GM12891 (cell line): ENCODE results near the gene OR2H1.

Experiments
- DNase-seq: peaks from one replicate; pipeline ENCODE4 v3.0.0; 2011; ENCODE audit warnings: low spot score; ENCODE audit not compliant: insufficient read length
- FAIRE-seq: peaks from 2 replicates; lab custom pipeline; 2011; peaks lifted over from hg19 to GRCh38; lab: Jason Lieb, UNC
- PAX5 ChIP-seq: IDR thresholded peaks from 2 replicates; pipeline ENCODE4 v1.6.1; 2011; ENCODE audit warnings: low read length, moderate library complexity, mild to moderate bottlenecking; ENCODE audit not compliant: insufficient read depth, severe bottlenecking
- POLR2A ChIP-seq: IDR thresholded peaks from 2 replicates; pipeline ENCODE4 v1.6.1; 2011; ENCODE audit warnings: low read depth, low read length, control low read depth
- POLR2AphosphoS5 ChIP-seq: IDR thresholded peaks from 2 replicates; pipeline ENCODE4 v1.6.1; 2011; ENCODE audit warnings: low read depth, low read length, control low read depth
- POU2F2 ChIP-seq: IDR thresholded peaks from 2 replicates; pipeline ENCODE4 v1.6.1; 2011; ENCODE audit warnings: low read depth, mild to moderate bottlenecking, control low read depth, low read length, moderate library complexity
- SPI1 ChIP-seq: IDR thresholded peaks from 2 replicates; pipeline ENCODE4 v1.6.1; 2011; ENCODE audit warnings: low read depth, low read length, control low read depth
- TAF1 ChIP-seq: IDR thresholded peaks from 2 replicates; pipeline ENCODE4 v1.6.1; 2011; ENCODE audit warnings: low read depth, low read length, control low read depth

OR2H1 gene

DNA sequence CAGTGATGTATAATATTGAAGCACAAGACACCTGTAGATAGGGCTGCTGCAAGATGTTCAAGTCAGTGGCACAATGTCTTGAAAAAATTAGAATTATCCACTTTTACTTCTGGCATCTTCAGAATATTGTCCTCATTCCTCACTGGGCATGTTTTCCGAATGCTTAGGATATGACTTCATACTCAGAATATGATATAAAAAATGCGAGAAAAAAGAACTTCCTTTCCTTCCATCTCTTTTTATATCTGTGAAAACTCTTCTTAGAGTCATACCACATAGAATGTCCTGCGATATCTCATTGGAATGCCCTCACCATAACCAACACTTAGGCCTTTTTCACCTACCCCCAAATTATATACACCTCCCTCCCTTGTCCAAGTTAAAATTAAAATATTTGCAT lies 26.2 kb downstream of the OR2H1 start:
- FAIRE-seq: no peak
- DNase-seq: no peak
- TF ChIP-seq POU2F2: no peak
- no peak for TF ChIP-seq PAX5
- no peak for TF ChIP-seq POLR2AphosphoS5
- TF ChIP-seq TAF1: no peak
- no peak for TF ChIP-seq POLR2A
- TF ChIP-seq SPI1: no peak

DNA sequence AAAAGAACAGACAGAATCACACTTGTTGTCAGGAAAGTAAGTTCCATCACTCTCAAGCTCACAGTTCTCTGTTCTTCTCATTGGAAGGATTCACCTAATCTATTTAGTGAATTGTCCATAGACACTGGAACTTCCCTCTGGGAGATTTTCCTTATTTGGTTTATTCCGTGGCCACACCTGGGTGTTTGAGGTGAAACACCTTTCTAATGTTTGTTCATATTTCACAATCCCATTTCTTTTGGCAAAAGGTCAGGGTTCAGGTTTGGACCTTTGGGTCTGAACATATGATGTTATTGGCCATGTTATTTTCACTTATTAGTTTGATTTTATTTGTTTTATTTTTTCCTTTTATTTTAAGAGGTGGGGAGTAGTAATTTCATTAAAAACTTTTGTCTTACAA lies 26.8 kb downstream of the OR2H1 start:
- no peak for FAIRE-seq
- TF ChIP-seq POU2F2 (no peak), POLR2A (no peak), PAX5 (no peak), POLR2AphosphoS5 (no peak), TAF1 (no peak), SPI1 (no peak)
- no peak for DNase-seq

DNA sequence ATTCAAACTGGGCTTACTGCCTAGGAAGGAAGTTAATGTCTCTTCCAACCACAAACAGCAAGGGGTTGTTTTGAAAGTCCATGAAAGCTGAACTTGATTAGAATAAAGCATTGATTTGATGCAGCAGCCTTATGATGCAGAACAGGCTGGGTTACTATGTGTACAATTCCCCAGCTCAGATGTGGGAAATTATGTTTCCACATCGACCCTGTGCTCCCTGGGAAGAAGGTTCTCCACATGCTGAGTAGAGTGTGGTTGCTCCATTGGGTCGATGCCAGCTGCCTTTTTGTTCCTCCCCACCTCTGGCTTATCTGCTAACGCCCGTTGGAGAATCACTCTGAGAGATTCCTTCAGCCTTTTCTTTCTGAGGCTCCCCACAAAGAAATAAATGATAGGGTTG lies 29.6 kb downstream of the OR2H1 start:
- no peak for FAIRE-seq
- DNase-seq: no peak
- TF ChIP-seq POU2F2 (no peak), POLR2AphosphoS5 (no peak), POLR2A (no peak), PAX5 (no peak), TAF1 (no peak), SPI1 (no peak)

DNA sequence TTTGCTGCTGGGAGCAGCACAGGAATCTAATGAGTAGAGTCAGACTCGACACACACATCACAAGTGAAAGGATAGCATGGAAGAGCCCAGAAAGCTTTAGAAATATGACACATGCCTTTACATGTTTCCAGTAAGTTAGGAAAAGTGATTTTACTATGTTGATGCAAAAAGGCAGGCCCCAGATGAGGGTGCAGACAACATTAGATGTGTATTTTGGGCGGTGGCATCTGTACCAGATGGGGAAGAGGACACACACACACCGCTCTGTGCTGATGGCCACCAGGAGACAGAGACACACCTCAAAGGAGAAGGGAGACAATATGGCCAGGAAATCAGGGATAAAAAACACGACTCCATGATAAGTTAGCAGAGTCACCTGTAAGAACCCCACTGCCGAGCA lies 30.2 kb downstream of the OR2H1 start:
- DNase-seq: no peak
- TF ChIP-seq PAX5 (no peak), SPI1 (no peak), POLR2AphosphoS5 (no peak), POU2F2 (no peak), POLR2A (no peak), TAF1 (no peak)
- no peak for FAIRE-seq

DNA sequence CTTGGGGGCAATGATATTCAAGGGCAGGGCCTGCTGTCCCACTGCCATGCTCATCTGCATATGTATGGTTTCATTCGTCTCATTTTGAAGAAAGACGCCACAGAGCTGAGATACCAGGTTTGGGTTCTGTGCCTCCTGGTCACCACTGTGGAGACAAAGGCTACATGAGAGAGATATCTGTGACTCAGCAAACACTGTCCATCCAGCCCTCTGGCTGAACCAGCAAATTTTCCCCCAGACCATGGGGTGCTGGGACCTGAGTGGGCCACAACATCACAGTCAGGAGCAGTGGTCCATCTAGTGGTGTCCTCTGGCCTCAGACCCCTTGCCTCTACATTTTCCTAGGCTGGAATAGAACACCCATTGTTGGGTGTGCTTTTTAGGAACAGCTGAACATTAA lies 30.7 kb downstream of the OR2H1 start, which contains the start of gene MAS1L:
Gene MAS1L (minus strand): TSS at position 297 of the 400 bp plus-strand sequence. CDS start 54 bp downstream, at position 243.
- TF ChIP-seq SPI1 (no peak), POU2F2 (no peak), POLR2AphosphoS5 (no peak), POLR2A (no peak), PAX5 (no peak)
- FAIRE-seq (no peak), DNase-seq (no peak)

DNA sequence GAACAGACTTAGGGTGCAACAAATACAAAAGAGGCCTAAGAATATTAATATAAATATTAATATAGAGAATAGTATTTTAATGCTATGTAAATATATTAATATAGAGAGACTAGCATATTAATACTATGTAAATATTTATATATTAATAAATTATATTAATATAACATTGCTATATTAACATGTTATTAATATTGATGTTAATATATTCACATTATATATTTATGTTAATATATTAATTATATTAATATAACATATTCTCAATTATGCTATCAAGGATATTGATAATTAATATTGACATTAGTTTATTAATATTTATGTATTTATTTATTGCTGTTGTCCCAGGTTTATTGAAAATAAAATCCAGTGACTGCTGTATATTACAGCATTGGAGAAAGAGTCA lies 31.9 kb downstream of the OR2H1 start:
- no peak for FAIRE-seq
- no peak for TF ChIP-seq POU2F2
- no peak for TF ChIP-seq SPI1
- no peak for TF ChIP-seq PAX5
- no peak for TF ChIP-seq POLR2A
- no peak for TF ChIP-seq TAF1
- TF ChIP-seq POLR2AphosphoS5: no peak
- no peak for DNase-seq

DNA sequence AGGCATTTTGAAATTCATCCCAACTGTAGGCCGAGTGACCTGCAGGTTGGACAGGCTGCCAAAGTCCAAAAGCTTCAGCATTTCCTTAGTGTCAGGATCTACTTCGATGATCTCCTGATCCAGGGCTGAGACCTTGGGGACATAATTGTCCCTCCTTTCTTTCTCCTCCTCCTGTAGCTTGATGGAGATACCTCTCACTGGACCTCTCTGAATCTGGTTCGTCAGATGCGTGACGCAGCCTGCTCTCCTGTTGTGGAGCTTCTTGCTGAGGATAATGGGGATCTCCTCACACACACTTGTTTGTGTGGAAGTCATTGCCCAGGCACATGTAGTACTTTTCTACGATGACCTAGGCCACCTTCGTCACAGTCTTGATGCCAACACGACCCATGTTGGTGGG lies 32.3 kb downstream of the OR2H1 start:
- FAIRE-seq (no peak), DNase-seq (no peak)
- TF ChIP-seq SPI1: no peak

DNA sequence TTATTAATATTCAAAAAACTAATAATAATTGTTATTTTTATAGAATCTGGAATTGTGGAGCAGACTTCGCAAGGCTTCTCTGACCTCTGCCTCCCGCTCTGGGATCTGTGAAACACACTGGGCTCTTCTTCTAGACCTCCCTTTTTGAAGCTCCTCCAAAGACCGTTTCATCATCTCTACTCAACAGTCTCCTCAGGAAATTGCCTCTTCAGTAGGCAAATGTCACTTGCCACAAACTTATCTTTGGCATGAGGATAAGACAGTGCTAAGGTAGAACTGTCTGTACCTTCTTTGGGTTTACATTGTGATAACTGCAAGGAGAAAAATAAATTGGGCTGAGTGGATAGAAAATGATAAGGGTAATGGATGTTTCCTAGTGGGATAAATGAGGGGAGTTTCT lies 33.1 kb downstream of the OR2H1 start:
- no peak for FAIRE-seq
- TF ChIP-seq POU2F2 (no peak), TAF1 (no peak), PAX5 (no peak), POLR2AphosphoS5 (no peak), POLR2A (no peak), SPI1 (no peak)

DNA sequence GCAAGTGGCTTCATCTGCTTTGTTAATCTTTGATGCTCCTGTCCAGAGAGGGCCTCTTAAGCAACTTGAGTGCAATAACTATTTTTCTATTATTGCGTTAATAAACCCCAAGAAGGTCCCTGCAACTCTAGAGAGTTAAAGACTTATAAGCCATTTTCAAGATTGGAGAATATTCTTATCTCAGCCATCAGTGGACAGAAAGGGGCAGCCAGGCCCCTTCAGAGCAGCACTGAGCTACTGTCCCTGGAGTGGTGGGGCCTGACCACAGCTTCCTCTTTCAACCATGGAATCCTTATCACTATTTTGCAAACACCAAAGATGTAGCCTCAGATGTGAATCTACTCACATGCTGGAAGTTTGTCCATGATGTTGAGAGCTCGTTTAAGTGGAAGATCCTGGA lies 33.6 kb downstream of the OR2H1 start:
- DNase-seq: no peak
- no peak for FAIRE-seq
- no peak for TF ChIP-seq POLR2AphosphoS5
- no peak for TF ChIP-seq TAF1
- no peak for TF ChIP-seq SPI1
- TF ChIP-seq POLR2A: no peak
- TF ChIP-seq POU2F2: no peak
- TF ChIP-seq PAX5: no peak

More for the DNA sequence above, 33.1 kb downstream of the OR2H1 start:
- DNase-seq: no peak

DNA sequence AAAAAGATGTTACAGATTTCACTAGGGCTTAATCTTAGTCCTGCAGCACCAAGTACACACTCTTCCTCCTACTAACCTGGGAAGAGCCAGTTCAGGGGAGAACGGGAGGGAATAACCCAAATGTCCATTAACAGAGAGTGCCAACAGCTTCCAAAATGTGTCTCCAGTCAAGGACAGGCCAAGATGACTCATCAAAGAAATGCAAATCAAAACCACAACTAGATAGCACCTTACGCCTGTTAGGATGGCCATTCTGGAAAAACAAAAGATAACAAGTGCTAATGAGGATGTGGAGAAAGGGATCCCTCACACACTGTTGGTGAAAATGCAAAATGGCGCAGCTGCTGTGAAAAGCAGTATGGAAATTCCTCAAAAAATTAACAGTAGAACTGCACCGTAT lies 34.6 kb downstream of the OR2H1 start:
- TF ChIP-seq POLR2AphosphoS5 (no peak), SPI1 (no peak), TAF1 (no peak), POU2F2 (no peak), PAX5 (no peak), POLR2A (no peak)
- DNase-seq (no peak), FAIRE-seq (no peak)
